Testis (tissue), 2 donors: ENCODE results near the gene KIF5C.

Experiments
- CTCF ChIP-seq, 3 experiments: fragments of 450-650 bp in 2 of 3; fragments of 200-600 bp in 1 of 3; sonication (generic) in 1 of 3; IDR thresholded peaks; one replicate each; pipeline ENCODE4 v1.5.1; 2016 to 2019; ENCODE audit warnings: antibody characterized with exemption in 3 of 3, mild to moderate bottlenecking in 2 of 3, moderate library complexity in 1 of 3
- POLR2A ChIP-seq: fragments of 450-650 bp; IDR thresholded peaks from one replicate; pipeline ENCODE4 v1.6.1; 2017; ENCODE audit warnings: antibody characterized with exemption, mild to moderate bottlenecking, moderate library complexity

- TF ChIP-seq POLR2A: no peak
- no peak for TF ChIP-seq CTCF (IDR thresholded peaks at IDR 0.05)
These were observed 200.1 kb downstream of the KIF5C start for GRCh38 chr2:149075105-149075504.
